ENCODE measurements around the gene APOC4.
A peak's percentile ranks its signal among the peaks of the same experiment; 100 is the strongest.
"Not testable (repeated sequence)": the region's sequence is repeated elsewhere in the genome, so short reads cannot be mapped to it uniquely, and the experiment has no call there.

Gene APOC4

DNA sequence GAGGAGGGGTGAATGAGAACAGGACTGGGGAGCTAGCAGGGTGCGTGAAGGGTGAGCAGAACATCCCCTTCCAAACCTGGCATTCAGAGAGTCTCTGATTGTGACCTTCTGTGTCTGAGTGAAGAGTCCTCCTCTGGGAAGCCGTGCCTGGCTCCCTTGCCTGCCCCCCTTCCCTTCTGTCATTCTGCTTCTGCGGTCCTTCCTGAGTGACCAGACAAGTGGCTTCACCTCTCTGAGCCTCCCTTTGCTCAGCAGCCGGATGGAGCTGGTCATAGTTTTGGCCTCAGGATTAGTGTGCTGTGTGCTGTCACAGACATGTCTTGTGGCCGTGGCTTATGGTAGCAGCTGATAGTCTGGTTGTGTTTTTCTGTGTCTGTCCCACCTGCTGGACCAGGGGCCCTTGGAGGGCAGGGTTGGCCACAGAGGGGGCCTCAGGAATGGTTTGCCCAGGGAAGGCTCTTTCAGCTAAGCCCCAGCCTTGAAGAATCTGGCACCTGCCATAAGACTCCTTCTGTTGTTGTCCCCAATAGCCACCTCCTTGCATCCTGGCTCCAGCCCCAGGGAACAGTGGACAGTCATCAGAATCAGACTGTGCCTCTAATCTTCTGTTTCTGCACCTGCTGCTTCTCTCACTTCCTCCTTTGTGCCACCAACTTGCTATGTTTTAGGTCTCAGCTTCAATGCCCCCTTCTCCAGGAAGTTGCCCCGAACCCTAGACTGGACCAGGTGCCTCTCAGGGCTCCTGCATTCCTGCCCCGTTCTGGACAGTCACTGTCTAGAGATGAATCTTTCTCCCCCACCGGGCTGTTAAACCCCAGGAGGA is 19.1 kb downstream of the APOC4 start:
- DNase-seq: no peak

DNA sequence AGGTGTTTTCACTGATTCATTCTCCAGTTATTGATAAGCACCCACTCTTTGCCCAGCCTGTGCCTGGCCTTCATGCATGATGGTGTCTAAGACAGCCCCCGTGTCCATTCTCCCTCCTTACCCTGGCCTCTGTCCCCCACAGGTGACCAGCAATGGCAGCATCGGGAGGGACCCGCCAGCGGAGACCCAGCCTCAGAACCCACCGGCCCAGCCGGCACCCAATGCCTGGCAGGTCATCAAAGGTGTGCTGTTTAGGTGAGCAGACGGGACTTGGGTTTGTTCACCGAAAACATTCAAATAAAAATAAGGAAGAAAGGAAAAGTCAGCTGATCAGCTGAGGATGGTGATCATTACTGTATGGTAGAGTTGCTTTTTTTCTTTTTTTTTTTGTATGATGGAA is 19.8 kb downstream of the APOC4 start:
- DNase-seq: no peak

DNA sequence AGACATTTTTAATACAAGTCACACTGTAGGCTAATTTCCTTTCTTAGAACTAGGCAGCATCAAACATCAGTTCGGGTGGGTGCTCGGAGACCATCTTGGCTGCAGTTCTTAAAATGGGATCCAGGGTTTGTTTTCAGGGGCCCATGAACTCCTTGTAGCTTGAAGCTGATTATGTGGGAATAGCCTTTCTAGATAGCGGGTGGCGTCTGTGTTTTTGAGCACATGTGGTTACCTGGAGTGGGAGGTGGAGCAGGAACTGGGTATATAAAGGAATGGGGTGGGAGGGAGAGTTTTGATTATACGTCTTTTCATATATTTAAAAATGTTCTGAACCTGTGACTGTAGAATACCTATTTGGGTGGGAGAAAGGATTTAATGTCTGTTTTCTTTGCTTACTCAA is 26.1 kb downstream of the APOC4 start:
- no peak for DNase-seq

- DNase-seq: no peak
Measured at GRCh38 chr19:44968670-44969069, 26.6 kb downstream of the APOC4 start.

DNA sequence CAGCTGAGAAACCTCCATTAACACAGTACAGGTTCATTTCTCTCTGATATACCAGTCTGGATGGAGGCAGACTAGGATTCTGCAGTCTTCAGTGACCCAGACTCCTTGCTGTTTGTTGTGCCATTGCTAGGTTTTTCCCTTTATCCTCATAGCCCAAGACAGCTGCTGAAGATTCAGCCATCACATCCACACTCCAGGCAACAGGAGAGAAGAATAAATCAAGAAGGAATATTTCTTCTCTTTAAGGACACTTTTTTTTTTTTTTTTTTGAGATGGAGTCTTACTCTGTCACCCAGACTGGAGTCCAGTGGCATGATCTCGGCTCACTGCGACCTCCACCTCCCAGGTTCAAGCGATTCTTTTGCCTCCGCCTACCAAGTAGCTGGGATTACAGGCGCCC is 27.4 kb downstream of the APOC4 start:
- DNase-seq: no peak

DNA sequence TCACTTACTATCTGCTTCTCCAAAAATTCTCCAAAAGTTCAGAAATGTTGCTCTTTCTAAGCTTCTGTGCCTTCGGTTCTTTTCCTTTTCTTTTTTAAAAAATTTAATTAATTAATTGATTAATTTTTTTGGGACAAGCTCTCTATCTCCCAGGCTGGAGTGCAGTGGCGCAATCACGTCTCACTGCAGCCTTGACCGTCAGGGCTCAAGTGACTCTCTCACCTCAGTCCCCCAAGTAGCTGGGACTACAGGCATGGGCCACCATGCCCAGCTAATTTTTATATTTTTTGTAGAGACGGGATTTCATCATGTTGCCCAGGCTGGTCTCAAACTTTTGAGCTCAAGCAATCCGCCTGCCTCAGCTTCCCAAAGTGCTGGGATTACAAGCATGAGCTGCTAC is 29.4 kb downstream of the APOC4 start:
- DNase-seq: not testable (repeated sequence)

GRCh38 chr19:44972802-44973201 is 30.8 kb downstream of the APOC4 start:
- DNase-seq: no peak

DNA sequence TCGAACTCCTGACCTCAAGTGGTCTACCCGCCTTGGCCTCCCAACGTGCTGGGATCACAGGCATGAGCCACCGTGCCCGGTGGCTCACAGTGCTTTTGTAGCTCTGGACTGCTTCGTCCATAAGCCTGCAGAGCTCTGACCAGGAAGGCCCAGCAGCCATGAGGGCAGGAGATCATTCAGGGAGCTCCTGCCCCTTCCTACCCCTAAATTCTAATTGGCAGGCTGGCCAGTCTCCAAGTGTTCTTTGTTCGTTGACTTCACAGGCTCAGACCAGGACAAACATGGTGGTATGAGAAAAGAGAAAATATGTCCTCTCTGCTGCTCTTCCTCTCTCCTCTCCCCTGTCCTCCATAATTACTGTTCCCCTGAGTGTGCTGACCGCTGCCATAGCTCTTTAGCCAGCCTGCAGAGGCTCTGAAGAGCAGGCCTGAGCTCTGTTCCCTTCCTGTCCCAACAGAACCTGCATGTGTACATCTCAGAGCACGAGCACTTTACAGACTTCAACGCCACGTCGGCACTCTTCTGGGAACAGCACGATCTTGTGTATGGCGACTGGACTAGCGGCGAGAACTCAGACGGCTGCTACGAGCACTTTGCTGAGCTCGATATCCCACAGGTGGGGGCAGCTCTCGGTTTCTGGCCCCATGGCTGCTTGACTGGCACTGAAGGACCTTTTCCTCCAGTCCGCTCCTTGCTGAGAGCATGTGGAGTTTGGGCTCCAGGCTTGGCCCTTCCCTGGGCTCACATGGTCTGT is 32.1 kb downstream of the APOC4 start:
- no peak for DNase-seq

DNA sequence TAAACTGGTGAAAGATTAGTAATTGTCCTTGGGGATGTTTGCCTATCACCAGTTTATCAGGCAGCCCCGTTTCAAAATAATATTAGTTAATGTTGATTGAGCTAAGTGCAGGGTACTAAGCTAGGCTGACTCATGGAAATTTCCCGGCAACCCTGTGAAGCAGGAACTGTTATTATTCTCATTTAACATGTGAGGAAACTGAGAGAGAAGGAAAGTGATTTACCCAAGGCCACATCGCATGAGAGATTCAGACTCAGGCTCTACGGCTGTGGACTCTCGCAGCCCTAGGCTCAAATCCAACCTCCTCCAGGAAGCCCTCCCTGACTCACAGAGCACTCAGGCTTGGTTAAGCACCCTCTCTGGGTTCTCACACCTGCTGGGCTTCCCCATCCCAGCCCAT is 32.8 kb downstream of the APOC4 start:
- no peak for DNase-seq

DNA sequence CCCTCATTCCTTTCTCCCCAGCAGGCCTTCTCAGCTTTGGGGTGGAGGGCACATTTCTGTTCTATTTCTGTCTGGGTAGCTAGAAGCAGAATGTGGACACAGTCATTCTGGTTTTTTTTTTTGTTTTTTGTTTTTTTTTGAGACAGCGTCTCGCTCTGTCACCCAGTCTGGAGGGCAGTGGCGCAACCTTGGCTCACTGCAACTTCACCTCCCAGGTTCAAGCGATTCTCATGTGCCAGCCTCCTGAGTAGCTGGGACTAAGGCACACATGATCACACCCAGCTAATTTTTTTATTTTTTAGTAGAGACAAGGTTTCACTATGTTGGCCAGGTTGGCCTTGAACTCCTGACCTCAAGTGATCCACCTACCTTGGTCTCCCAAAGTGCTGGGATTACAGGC is 33.4 kb downstream of the APOC4 start:
- no peak for DNase-seq

DNA sequence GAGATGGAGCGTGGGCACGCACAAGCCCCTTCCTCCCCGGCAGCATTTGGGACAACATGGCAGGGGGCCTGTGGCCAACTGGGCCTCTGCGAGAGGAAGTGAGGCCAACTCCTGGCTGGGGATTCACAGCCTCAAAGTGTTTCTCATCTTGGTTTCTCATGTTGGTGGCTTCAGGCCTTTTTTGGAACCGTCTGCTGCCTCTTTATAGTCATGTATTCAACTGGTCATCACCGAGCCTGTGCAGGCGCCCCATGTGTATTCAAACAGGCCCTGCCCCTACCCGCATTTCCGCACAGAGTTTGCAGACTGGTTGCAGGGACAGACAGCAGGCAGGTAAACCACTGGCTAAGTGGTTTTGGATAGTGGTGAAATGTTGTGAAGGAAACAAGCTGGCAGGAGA is 42.0 kb downstream of the APOC4 start:
- no peak for DNase-seq

DNA sequence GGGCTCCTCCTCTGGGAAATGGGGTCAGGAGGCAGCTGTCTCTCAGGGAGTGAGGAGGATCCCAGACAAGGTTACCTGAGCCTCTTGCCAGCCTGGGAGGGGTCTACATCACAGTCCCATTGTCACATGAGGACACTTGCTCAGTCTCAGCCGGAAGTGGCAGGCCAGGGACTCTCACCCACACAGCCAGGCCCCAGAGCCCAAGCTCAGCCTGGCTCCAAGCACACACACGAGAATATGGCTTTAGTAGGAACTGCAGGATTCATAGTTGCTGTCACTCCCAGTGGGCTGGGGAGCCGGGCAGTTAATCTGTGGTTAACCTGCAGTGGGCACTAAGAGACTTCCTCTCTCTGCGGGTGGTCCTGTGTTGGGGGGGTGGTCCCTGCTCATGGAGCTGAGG is 43.4 kb downstream of the APOC4 start:
- DNase-seq: no peak

DNA sequence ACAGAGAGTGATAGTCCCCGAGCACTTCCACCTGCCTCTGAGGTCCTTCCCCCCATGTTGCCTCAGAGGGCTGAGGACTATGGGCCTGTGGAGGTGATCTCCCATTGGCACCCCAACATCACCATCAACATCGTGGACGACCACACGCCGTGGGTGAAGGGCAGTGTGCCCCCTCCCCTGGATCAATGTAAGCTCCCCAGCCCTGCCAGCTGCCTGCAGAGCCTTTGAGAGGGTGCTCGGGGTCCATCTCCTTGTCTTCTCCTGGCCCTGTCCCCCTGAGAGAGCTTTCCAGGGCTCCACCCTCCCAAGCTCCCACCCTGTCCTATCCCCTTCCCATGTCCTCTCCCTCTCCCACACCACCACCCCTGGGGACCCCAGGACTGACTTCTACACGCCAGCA is 44.4 kb downstream of the APOC4 start:
- no peak for DNase-seq

- DNase-seq: no peak
Measured at GRCh38 chr19:44987148-44987675, 45.2 kb downstream of the APOC4 start.

DNA sequence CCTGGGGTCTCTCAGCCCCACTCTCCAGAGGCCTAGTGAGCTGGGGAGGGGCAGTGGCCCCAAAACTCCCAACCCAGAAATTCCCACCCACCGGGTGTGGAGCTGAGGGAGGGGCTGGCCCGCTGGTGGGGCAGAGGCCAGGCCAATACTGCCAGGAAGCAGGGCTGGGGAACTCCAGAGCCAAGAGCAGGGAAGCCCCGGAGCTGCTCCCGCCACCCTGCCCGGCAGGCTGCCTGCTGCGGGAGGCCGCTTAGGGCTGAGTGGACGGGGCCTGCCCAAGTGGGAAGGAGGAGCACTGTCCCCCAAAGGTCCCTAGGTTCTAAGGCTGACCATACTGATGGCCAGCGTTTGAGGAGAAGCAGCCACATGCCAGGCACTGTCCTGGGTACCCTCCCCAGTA is 46.2 kb downstream of the APOC4 start:
- DNase-seq: no peak

- DNase-seq: peak; percentile 46
Measured at GRCh38 chr19:44988896-44989556, 47.0 kb downstream of the APOC4 start.

- no peak for DNase-seq
Measured at GRCh38 chr19:44990459-44990858, 48.4 kb downstream of the APOC4 start.

- no peak for DNase-seq
Measured at GRCh38 chr19:44990966-44991365, 48.9 kb downstream of the APOC4 start.

- no peak for DNase-seq
Measured at GRCh38 chr19:44992336-44993163, 50.5 kb downstream of the APOC4 start.

GRCh38 chr19:44993526-44993925 is 51.5 kb downstream of the APOC4 start:
- no peak for DNase-seq

GRCh38 chr19:44993926-44994537 is 52.0 kb downstream of the APOC4 start:
- DNase-seq: no peak

All from right hindlimb (tissue), 1 donor.